ENCODE data around the gene THUMPD1. TPM values are rescaled to one million over a fixed set of nuclear protein-coding genes. Genes with fewer than 3 reads are reported as not detected.

THUMPD1 gene
- total and polyA plus RNA-seq, 2 experiments from 2014 or later, result 25.4 to 42.9 TPM

DNA sequence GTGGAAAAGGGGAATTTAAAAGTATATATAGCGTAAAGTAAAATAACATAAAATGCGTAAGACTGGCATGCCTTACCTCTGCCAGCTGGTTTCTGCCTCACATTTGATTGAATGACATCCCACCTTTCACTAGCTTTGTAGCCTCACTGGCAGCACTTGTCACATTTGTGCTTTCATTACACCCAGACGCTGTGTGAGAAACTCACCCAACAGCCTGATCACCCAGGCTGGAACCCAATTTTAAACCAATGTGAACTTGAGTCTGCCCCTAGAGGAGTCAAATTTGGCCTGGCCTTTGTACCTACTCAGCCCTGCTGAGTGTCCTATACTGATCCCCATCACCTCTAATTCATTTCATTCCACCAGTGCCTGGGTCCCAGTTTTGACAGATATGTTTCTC is 4.8 kb upstream of the THUMPD1 start:
- Histone ChIP-seq H3K36me3 (ENCODE audit: low read depth) (no peaks in the 10 kb centered on the region), H3K27ac (no peak overlapping the region)
- in situ Hi-C loops (cut with MboI), result no loop called here

DNA sequence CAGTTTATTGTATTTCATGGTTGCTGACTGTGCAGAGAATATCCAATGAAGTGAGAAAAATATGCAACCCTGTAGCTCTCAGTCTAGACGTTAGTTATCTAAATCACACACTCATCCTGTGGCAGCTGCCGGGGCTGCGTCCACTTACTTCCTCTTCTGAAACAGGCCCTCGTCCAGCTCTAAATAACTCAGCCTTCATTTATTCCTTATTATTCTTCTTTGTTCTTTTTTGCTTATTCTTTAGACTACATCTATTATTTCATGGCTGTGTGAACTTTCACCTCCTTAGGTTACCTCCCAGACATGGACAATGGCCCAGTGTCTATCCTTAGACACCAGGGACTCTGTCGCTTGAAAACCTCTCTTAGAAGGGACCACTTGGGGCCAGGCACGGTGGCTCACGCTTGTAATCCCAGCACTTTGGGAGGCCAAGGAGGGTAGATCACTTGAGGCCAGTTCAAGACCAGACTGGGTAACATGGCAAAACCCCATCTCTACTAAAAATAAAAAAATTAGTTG is 3.4 kb upstream of the THUMPD1 start:
- no peak overlapping the region for H2AFZ ChIP-seq
- DNase-seq, result no peak
- no peaks in the 10 kb centered on the region for H3K9me3 ChIP-seq (ENCODE audit: low read depth)
- no peak overlapping the region for H3K4me3 ChIP-seq
- H3K79me2 ChIP-seq (ENCODE audit: insufficient read depth), result peaks cover 12% of the 10 kb centered on the region
- no peaks in the 10 kb centered on the region for H3K36me3 ChIP-seq (ENCODE audit: low read depth)
- TF ChIP-seq EZH2 (IDR thresholded peaks at IDR 0.05; ENCODE audit: insufficient read depth, poor library complexity, severe bottlenecking), result no peak
- no peak for TF ChIP-seq EZH2phosphoT487 (IDR thresholded peaks at IDR 0.05; ENCODE audit: insufficient read depth, low read depth)
- H3K27ac ChIP-seq, result no peak overlapping the region
- no peak overlapping the region for H3K9ac ChIP-seq
- 65 to 66% methylated on average over 7 of the region's 7 CpGs for WGBS, 2 experiments (ENCODE audit: low coverage in 1 of 2, low lambda C conversion rate in 2 of 2, missing lambda C conversion rate in 2 of 2)
- in situ Hi-C loops (cut with MboI), result no loop called here
- peaks cover 7% of the 10 kb centered on the region; the same call in 1 of the 2 replicates for H3K4me1 ChIP-seq (ENCODE audit: insufficient read depth)
- no peaks in the 10 kb centered on the region for H4K20me1 ChIP-seq (ENCODE audit: insufficient read depth)
- no peak overlapping the region for H3K4me2 ChIP-seq (ENCODE audit: unreplicated experiment)
- no peaks in the 10 kb centered on the region for H3K27me3 ChIP-seq (replicated peaks; ENCODE audit: insufficient read depth)
- H3F3A ChIP-seq (ENCODE audit: insufficient read depth), result no peaks in the 10 kb centered on the region
- H3K9me2 ChIP-seq (ENCODE audit: insufficient read depth), result no peaks in the 10 kb centered on the region

More for the DNA sequence above, 4.8 kb upstream of the THUMPD1 start:
- Histone ChIP-seq H3K9me3 (ENCODE audit: low read depth) (no peaks in the 10 kb centered on the region), H3F3A (ENCODE audit: insufficient read depth) (no peaks in the 10 kb centered on the region), H3K9ac (no peak overlapping the region), H3K4me2 (ENCODE audit: unreplicated experiment) (no peak overlapping the region), H3K4me1 (ENCODE audit: insufficient read depth) (no peaks in the 10 kb centered on the region), H2AFZ (no peak overlapping the region), H3K4me3 (no peak overlapping the region), H3K79me2 (ENCODE audit: insufficient read depth) (no peaks in the 10 kb centered on the region), H4K20me1 (ENCODE audit: insufficient read depth) (no peaks in the 10 kb centered on the region), H3K27me3 (replicated peaks; ENCODE audit: insufficient read depth) (no peaks in the 10 kb centered on the region), H3K9me2 (ENCODE audit: insufficient read depth) (no peaks in the 10 kb centered on the region)
- no peak for DNase-seq
- TF ChIP-seq EZH2phosphoT487 (IDR thresholded peaks at IDR 0.05; ENCODE audit: insufficient read depth, low read depth) (no peak), EZH2 (IDR thresholded peaks at IDR 0.05; ENCODE audit: insufficient read depth, poor library complexity, severe bottlenecking) (no peak)
- 84 to 87% methylated on average over 3 of the region's 3 CpGs for WGBS, 2 experiments (ENCODE audit: low coverage in 1 of 2, low lambda C conversion rate in 2 of 2, missing lambda C conversion rate in 2 of 2)

DNA sequence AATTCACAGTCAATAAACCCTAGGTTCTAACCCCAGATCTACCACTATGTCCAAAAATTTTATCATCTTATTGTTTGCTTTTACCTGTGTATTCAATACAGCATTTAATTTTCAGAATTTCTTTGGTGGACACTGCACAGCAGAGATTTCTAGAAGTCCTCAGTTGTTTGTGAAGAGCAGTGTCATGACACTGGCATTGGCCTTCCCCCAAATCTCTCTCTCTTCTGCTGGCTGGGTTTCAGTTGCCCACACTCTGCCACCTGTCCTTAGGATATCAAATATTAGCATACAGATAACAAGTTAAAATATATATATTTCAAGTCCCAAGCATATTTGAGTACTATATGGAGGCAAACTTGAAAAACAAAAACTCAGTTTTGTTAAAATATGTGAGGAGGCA is 2.0 kb upstream of the THUMPD1 start:
- H4K20me1 ChIP-seq (ENCODE audit: insufficient read depth), result 0 out of 2 replicates have a peak, but pooled peaks cover 5% of the 10 kb centered on the region
- in situ Hi-C loops (cut with MboI), result no loop called here
- H3K9me3 ChIP-seq (ENCODE audit: low read depth), result no peaks in the 10 kb centered on the region
- no peaks in the 10 kb centered on the region for H3F3A ChIP-seq (ENCODE audit: insufficient read depth)
- H2AFZ ChIP-seq, result no peak overlapping the region
- no peak for DNase-seq
- no peak overlapping the region for H3K9ac ChIP-seq
- H3K9me2 ChIP-seq (ENCODE audit: insufficient read depth), result no peaks in the 10 kb centered on the region
- no peak overlapping the region for H3K4me3 ChIP-seq
- H3K27me3 ChIP-seq (replicated peaks; ENCODE audit: insufficient read depth), result no peaks in the 10 kb centered on the region
- no peak overlapping the region for H3K4me2 ChIP-seq (ENCODE audit: unreplicated experiment)
- H3K36me3 ChIP-seq (ENCODE audit: low read depth), result peaks cover under 1% of the 10 kb centered on the region; the same call in 1 of the 2 replicates
- H3K4me1 ChIP-seq (ENCODE audit: insufficient read depth), result peaks cover 8% of the 10 kb centered on the region; the same call in 1 of the 2 replicates
- H3K27ac ChIP-seq, result no peak overlapping the region
- peaks cover 26% of the 10 kb centered on the region for H3K79me2 ChIP-seq (ENCODE audit: insufficient read depth)
- TF ChIP-seq EZH2 (IDR thresholded peaks at IDR 0.05; ENCODE audit: insufficient read depth, poor library complexity, severe bottlenecking) (no peak), EZH2phosphoT487 (IDR thresholded peaks at IDR 0.05; ENCODE audit: insufficient read depth, low read depth) (no peak)

DNA sequence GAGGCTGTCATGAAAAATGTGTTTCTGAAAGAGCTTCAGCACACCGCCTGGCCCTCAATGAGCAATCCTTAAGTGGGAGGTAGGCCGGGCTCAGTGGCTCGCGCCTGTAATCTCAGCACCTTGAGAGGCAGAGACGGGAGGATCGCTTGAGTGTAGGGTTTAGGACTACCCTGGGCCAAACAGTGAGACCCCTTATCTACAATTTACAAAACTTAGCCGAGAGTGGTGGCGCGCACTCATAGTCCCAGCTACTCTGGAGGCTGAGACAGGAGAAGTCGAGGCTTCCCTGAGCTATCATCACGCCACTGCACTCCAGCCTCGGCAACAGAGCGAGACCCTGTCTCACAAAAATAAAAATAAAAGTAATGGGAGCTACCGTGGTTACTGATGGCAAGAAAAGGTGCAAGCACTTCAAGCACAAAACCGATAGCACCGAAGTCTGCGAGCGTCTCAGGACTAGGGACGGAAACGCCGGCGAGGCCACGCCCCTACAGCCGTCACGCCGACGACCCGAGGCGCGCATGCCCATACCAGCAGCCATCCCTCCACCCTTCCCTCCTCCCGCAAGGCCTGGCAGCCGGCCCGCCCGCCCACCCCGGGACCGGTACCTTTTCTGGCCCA is 607 bp downstream of the THUMPD1 start:
- 1 to 2% methylated on average over 27 to 36 of the region's 36 CpGs for WGBS, 2 experiments (ENCODE audit: low coverage in 1 of 2, low lambda C conversion rate in 2 of 2, missing lambda C conversion rate in 2 of 2)
- peak overlapping the region; percentile 93 for H3K9ac ChIP-seq
- H2AFZ ChIP-seq, result peak overlapping the region; percentile 96
- peak overlapping the region; percentile 100 for H3K4me2 ChIP-seq (ENCODE audit: unreplicated experiment)
- H3K4me3 ChIP-seq, result peak overlapping the region; percentile 99
- H3F3A ChIP-seq (ENCODE audit: insufficient read depth), result no peaks in the 10 kb centered on the region
- no peaks in the 10 kb centered on the region for H3K9me2 ChIP-seq (ENCODE audit: insufficient read depth)
- peaks cover 47% of the 10 kb centered on the region for H3K79me2 ChIP-seq (ENCODE audit: insufficient read depth)
- in situ Hi-C loops (cut with MboI), result no loop called here
- H3K27me3 ChIP-seq (replicated peaks; ENCODE audit: insufficient read depth), result no peaks in the 10 kb centered on the region
- H4K20me1 ChIP-seq (ENCODE audit: insufficient read depth), result 0 out of 2 replicates have a peak, but pooled peaks cover 5% of the 10 kb centered on the region
- peaks cover 26% of the 10 kb centered on the region for H3K36me3 ChIP-seq (ENCODE audit: low read depth)
- no peaks in the 10 kb centered on the region for H3K9me3 ChIP-seq (ENCODE audit: low read depth)
- peak overlapping the region; percentile 90; the same call in 1 of the 2 replicates for H3K27ac ChIP-seq
- no peak for TF ChIP-seq EZH2phosphoT487 (IDR thresholded peaks at IDR 0.05; ENCODE audit: insufficient read depth, low read depth)
- no peak for TF ChIP-seq EZH2 (IDR thresholded peaks at IDR 0.05; ENCODE audit: insufficient read depth, poor library complexity, severe bottlenecking)
- DNase-seq, result peak; percentile 92
- H3K4me1 ChIP-seq (ENCODE audit: insufficient read depth), result peaks cover 8% of the 10 kb centered on the region; the same call in 1 of the 2 replicates
